ENCODE results near the gene CARMIL1. TPM values are rescaled to one million over a fixed set of nuclear protein-coding genes. Genes with fewer than 3 reads are reported as not detected.
"Not testable (repeated sequence)": the region's sequence is repeated elsewhere in the genome, so short reads cannot be mapped to it uniquely, and the experiment has no call there.

The CARMIL1 gene
- total RNA-seq, 2 donors from 2014 or later: 3.8 to 7.6 TPM

DNA sequence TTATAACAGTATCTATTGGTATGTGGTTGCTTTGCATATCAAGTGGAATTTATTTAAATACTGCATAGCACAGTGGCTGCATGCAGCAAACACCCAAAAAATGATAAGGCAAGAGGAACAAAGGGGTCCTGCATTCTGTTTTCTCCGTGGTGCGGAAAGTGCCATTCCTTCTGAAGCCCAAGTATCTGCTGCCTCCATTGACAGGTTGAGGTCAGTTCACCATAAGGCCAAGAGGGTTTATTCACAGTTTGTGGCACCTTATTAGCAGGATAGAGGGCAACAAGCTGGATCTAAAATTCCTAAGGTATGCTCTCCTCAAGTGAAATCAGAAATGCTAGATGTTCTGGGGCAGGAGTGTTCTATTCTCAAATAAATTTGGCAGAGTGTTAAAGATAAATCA lies 9.3 kb downstream of the CARMIL1 start:
- H3K4me3 Mint-ChIP-seq: no peak overlapping the region
- no peaks in the 10 kb centered on the region for H3K9me3 Mint-ChIP-seq
- no peaks in the 10 kb centered on the region for H3K36me3 Mint-ChIP-seq (ENCODE audit: low read depth)
- no peaks in the 10 kb centered on the region for H3K4me1 Mint-ChIP-seq
- no peaks in the 10 kb centered on the region for H3K27me3 Mint-ChIP-seq
- ATAC-seq (replicated peaks): no peak
- no peak overlapping the region for H3K27ac Mint-ChIP-seq

DNA sequence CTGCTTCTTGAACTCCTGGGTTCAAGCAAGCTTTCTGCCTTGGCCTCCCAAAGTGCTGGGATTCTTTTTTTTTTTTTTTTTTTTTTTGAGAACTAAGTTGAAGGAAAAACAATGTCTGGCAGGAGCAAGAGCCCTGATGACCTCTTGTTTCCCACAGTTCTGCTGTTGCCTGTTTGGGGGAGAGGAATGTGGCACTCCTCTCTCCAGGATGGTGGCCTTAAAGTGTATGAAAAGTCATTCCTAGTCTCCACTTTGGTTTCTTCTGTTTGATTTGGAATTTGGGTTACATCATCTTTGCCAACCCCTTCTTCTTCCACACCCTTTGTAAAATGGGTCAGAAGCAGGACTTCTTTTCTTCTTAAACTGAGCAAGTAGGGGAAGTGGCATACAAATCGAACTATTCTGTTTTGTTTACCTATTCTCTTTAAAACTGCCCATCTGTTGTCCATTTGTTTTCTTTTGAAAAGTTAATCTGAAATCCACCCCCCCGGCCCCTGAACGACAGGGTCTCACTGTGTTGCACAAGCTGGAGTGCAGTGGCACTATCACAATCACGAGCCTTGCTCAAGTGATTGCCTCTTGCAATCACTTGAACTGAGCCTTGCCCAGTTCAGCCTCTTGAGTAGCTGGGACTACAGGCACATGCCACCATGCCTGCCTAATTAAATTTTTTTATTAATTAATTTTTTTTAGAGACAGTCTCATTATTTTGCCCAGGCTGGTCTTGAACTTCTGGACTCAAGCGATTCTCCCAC lies 11.3 kb downstream of the CARMIL1 start:
- Mint-ChIP-seq H3K27me3 (no peaks in the 10 kb centered on the region), H3K36me3 (ENCODE audit: low read depth) (no peaks in the 10 kb centered on the region), H3K27ac (no peak overlapping the region), H3K4me3 (no peak overlapping the region), H3K9me3 (no peaks in the 10 kb centered on the region), H3K4me1 (no peaks in the 10 kb centered on the region)
- ATAC-seq (replicated peaks): no peak

DNA sequence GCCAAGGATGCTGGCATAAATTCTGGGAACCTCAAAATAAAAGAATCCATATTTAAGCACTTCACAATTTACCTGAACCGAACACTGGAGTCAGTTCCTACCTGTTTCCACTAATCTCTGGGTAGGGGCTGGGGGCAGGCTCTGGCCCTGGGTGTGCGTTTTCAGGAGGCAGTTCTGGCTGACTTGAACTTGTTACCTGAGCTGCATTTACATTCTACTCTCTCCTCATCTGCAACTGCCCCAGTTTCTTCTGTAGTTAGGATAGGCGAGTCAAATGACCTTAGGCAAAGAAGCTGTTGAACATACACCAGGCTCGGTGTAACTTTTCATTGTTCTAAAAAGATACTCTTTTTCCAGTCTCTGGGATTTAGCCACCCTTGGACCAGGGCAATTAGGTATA lies 13.2 kb downstream of the CARMIL1 start:
- H3K27me3 Mint-ChIP-seq: no peaks in the 10 kb centered on the region
- no peak for ATAC-seq (replicated peaks)
- H3K9me3 Mint-ChIP-seq: no peaks in the 10 kb centered on the region
- H3K27ac Mint-ChIP-seq: no peak overlapping the region
- no peak overlapping the region for H3K4me3 Mint-ChIP-seq
- no peaks in the 10 kb centered on the region for H3K4me1 Mint-ChIP-seq
- no peaks in the 10 kb centered on the region for H3K36me3 Mint-ChIP-seq (ENCODE audit: low read depth)

DNA sequence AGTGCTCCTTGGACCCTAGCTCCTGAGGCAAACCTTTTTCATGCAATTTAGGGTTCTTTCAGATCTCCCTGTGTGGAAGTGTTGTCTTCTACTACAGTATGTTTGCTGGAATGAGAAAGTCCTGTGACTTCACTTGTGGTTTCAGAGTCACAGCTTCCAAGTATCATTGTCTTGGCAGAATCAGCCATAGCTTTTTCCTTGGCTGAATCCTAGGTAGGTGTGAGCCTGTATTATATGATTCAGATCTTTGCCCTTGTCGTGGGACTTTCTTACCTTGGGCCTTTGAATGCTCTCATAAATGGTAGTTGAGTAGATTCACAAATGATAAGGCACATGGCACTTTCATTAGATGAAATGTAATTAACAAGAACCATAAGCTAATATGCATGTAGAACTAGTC lies 16.5 kb downstream of the CARMIL1 start:
- ATAC-seq (replicated peaks): no peak
- H3K27me3 Mint-ChIP-seq: no peaks in the 10 kb centered on the region
- H3K9me3 Mint-ChIP-seq: no peaks in the 10 kb centered on the region
- H3K36me3 Mint-ChIP-seq (ENCODE audit: low read depth): no peaks in the 10 kb centered on the region
- H3K27ac Mint-ChIP-seq: no peak overlapping the region
- no peaks in the 10 kb centered on the region for H3K4me1 Mint-ChIP-seq
- H3K4me3 Mint-ChIP-seq: no peak overlapping the region

DNA sequence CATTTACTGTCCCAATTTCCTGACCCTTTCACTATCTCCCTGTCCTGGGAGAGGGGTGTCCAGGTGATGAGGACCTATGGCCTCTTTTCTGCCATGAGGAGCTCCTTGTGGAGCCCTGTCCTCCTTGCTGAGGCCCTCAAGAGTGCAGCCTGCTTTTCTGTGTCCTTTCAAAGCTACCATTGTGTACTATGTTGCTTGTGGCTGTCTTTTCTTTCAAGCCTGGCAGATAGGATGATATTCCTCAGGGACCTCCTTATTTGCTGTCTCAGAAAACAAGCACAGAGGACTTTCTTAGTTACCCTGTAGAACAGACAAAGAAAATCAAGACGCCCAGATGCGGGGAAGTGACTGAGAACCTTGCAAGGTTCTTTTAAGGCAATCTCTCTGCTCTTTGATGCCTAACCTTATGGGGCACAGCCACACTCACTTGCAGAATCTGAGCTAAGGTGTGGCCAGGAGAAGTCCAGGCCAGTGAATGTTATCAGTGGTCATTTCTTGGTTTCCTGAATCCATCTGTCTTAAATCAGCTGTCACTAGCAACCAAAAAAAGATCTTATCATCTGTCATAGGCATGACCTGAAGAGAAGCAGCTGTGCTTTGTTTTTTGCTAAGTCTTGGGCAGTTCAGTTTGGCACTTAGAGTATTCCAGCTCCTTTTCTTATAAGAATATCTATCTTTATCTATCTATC lies 17.2 kb downstream of the CARMIL1 start:
- no peaks in the 10 kb centered on the region for H3K9me3 Mint-ChIP-seq
- no peaks in the 10 kb centered on the region for H3K4me1 Mint-ChIP-seq
- H3K27me3 Mint-ChIP-seq: no peaks in the 10 kb centered on the region
- ATAC-seq (replicated peaks): no peak
- H3K27ac Mint-ChIP-seq: no peak overlapping the region
- H3K36me3 Mint-ChIP-seq (ENCODE audit: low read depth): no peaks in the 10 kb centered on the region
- no peak overlapping the region for H3K4me3 Mint-ChIP-seq

DNA sequence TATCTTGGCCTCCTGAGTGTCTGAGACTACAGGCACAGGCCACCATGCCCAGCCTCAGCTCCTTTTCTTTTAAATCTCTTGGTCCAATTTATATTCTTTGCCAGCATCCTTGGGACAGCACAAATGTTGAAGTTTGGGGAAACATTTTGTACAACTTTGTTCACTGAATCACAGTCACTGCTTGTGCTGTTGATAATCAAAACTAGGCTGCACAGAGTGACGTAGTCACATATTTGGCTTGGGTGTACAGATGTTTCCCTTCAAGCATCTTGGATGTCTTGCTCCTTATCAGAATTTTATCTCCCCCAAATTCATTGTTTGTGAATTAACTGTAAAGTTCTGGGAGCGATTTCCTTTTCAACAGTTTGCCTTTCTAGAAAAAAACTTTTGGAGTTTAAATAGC lies 17.9 kb downstream of the CARMIL1 start:
- Mint-ChIP-seq H3K27ac (no peak overlapping the region), H3K4me1 (no peaks in the 10 kb centered on the region), H3K9me3 (no peaks in the 10 kb centered on the region), H3K27me3 (no peaks in the 10 kb centered on the region), H3K36me3 (ENCODE audit: low read depth) (no peaks in the 10 kb centered on the region), H3K4me3 (no peak overlapping the region)
- no peak for ATAC-seq (replicated peaks)

DNA sequence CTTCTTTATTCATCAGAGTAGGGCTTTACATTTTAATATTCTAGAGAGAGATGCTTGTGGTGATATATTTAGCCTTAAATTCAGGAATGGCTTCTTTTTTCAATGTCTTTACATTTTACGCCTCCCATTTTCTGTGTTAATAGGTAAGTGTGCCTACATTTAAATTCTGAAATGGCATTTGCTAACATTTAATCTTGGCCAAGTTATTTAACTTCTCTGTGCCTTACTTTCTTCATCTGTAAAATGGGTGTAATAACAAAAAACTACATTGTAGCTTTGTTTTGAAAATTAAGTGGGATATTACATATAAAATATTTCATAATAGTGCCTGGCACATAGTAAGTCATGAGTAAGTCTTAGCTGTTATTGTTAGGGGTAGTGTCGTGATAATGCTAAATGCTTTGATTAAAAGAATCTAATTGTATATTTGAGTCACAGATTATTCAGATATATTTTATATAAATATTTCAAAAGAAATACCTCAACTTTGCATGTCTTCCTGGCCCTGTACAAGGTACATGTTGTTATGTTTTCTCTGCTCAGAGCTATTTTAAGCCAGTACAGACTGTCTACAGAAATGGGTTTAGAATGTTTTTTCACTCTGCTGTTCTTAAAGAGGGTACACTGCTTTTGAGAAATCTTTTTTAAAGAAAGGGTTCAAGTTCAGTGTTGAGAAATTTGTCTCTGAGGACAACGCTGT lies 18.8 kb downstream of the CARMIL1 start:
- no peaks in the 10 kb centered on the region for H3K4me1 Mint-ChIP-seq
- H3K9me3 Mint-ChIP-seq: no peaks in the 10 kb centered on the region
- H3K27me3 Mint-ChIP-seq: no peaks in the 10 kb centered on the region
- H3K36me3 Mint-ChIP-seq (ENCODE audit: low read depth): no peaks in the 10 kb centered on the region
- H3K27ac Mint-ChIP-seq: no peak overlapping the region
- no peak overlapping the region for H3K4me3 Mint-ChIP-seq
- no peak for ATAC-seq (replicated peaks)

DNA sequence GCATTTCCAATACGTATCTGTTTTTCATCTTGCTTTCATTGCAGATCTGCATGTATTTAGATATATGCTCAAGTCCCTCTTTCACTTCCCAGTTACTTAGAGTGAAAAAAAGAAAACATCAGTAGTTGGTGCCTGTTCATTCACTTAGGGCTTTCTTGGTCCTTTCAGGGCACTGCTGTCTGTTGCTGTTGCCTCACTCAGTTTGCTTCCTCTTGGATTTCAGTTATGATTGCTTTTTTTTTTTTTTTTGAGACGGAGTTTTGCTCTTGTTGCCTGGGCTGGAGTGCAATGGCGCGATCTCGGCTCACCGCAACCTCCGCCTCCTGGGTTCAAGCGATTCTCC lies 19.3 kb downstream of the CARMIL1 start:
- not testable (repeated sequence) for H3K4me1 Mint-ChIP-seq; H3K36me3 Mint-ChIP-seq (ENCODE audit: low read depth); H3K9me3 Mint-ChIP-seq; H3K27ac Mint-ChIP-seq; ATAC-seq (replicated peaks); H3K4me3 Mint-ChIP-seq; H3K27me3 Mint-ChIP-seq

DNA sequence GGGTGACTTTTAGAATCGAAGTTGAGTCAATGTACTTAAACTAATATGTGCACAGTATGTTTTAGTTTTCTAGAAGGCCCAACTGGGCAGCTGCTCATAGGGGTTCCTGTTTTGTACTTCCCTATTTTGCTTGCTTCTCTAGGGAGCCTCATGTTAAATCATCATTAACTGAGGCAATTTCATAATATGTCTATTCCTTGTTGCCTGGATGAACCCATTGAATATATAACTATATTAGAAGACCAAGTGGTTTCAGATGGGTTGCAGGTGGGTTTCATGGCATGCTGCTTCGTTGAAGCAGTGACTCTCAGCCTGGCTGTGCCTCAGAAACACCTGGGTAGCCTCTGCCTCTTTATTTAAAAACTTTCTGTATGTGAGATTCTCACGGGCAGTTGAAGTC lies 22.2 kb downstream of the CARMIL1 start:
- Mint-ChIP-seq H3K27me3 (no peaks in the 10 kb centered on the region), H3K27ac (no peak overlapping the region), H3K4me3 (no peak overlapping the region), H3K36me3 (ENCODE audit: low read depth) (no peaks in the 10 kb centered on the region), H3K9me3 (no peaks in the 10 kb centered on the region), H3K4me1 (no peaks in the 10 kb centered on the region)
- no peak for ATAC-seq (replicated peaks)

DNA sequence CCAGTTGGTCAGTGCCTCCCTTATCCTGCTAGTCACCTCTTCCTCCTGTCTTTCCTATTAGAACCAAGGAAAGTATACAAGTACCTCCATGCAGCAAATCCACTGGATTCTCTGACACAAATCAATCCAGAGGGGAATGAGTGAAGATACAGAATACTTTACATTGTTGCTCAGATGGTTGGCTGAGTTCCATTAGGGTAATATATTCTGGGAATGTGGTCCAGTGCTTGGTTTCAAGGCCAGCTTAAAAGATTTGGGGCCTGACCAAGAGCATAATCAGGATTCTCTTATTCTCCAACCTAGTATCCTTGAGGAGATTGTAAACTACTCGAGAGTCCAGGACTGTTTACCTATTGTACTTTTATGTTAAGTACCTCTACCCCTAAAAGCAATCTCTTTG lies 23.0 kb downstream of the CARMIL1 start:
- no peak overlapping the region for H3K4me3 Mint-ChIP-seq
- no peaks in the 10 kb centered on the region for H3K36me3 Mint-ChIP-seq (ENCODE audit: low read depth)
- ATAC-seq (replicated peaks): no peak
- H3K4me1 Mint-ChIP-seq: no peaks in the 10 kb centered on the region
- no peaks in the 10 kb centered on the region for H3K9me3 Mint-ChIP-seq
- no peak overlapping the region for H3K27ac Mint-ChIP-seq
- no peaks in the 10 kb centered on the region for H3K27me3 Mint-ChIP-seq

DNA sequence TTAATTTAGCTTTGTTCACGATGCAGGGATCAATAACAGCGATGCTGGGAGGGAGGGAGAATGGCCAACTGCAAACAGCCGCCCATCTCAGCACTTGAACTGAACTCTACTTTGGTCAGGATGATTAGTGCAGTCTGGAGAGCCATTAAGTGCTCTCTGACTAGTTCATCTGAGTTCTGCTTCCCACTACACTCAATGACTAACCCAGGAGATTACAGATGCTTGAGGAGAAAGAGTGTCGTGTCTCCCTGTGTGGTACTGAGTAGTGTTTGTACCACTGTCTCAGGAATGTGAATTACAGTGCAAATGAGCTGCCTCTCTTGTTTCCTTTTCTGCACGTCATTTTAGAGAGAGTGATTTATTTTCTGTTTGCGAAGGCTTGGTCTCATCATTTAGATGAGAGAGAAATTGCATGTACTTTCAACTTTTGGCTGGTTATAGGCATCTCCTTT lies 23.5 kb downstream of the CARMIL1 start:
- ATAC-seq (replicated peaks): no peak
- Mint-ChIP-seq H3K36me3 (ENCODE audit: low read depth) (no peaks in the 10 kb centered on the region), H3K9me3 (no peaks in the 10 kb centered on the region), H3K27ac (no peak overlapping the region), H3K27me3 (no peaks in the 10 kb centered on the region), H3K4me1 (no peaks in the 10 kb centered on the region), H3K4me3 (no peak overlapping the region)

DNA sequence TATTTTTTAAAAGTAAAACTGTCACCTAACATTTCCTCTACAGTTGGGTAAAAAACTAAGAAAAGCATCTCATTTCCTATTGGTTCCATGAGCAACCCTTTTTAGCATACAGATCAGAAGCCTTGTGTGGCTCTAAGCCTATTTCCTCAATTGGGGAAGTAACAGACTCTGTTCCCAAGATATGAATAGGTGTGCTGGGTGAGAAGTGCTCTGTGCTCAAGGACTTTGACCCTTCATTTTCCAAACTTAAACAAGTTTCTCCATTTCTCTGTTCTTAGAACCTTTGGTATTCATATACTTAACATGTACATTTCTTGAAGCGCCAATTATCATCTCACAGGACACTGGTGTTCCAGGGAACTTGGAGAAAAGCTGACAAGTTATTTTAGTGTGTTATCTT lies 24.1 kb downstream of the CARMIL1 start:
- no peak for ATAC-seq (replicated peaks)
- H3K4me3 Mint-ChIP-seq: no peak overlapping the region
- no peaks in the 10 kb centered on the region for H3K36me3 Mint-ChIP-seq (ENCODE audit: low read depth)
- no peak overlapping the region for H3K27ac Mint-ChIP-seq
- no peaks in the 10 kb centered on the region for H3K9me3 Mint-ChIP-seq
- H3K27me3 Mint-ChIP-seq: no peaks in the 10 kb centered on the region
- H3K4me1 Mint-ChIP-seq: no peaks in the 10 kb centered on the region

DNA sequence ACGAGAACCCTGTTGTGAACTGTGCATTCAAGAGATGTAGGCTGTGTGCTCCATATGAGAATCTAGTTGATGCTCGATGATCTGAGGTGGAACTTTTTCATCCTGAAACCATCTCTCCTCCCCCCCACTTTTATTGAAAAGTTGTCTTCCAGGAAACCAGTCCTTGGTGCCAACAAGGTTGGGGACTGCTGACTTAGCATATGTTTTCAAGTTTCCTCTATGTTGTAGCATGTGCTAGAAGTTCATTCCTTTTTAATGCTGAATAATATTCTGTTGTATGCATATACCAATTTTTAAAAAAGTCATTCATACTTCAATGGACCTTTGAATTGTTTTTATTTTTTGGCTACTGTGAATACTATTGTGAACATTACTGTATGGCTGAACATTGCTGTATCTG lies 27.2 kb downstream of the CARMIL1 start:
- H3K27ac Mint-ChIP-seq: no peak overlapping the region
- no peaks in the 10 kb centered on the region for H3K27me3 Mint-ChIP-seq
- H3K4me3 Mint-ChIP-seq: no peak overlapping the region
- H3K4me1 Mint-ChIP-seq: no peaks in the 10 kb centered on the region
- H3K36me3 Mint-ChIP-seq (ENCODE audit: low read depth): no peaks in the 10 kb centered on the region
- no peaks in the 10 kb centered on the region for H3K9me3 Mint-ChIP-seq
- no peak for ATAC-seq (replicated peaks)

DNA sequence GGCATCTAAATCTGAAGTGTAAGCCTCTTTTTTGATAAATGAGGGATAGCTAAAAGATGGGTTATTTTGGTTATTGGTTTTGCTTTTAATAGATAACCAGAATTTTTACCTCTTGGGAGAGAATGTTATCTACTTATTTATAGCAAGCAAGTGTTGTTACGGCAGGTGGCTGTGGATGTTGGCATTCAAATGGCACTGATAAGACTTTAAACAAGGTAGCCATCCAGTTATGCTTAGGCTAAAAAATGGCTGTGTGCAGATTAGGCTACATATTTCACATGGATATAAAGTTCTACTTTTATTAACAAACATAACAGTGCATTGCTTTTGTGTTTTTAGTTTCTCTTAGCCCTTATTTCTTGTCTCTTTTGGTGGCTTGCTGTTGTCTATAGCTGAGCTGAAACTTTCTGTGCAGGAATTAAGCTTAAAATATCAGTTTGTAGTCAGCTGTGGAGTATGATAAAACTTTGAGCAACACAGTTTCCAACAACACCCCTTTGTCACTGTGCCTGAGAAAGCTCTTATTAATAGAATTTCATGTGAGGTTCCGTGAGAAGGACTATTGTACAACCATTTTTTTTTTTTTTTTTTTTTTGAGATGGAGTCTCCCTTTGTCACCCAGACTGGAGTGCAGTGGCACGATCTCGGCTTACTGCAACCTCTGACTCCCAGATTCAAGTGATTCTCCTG lies 28.8 kb downstream of the CARMIL1 start:
- Mint-ChIP-seq H3K27me3 (no peaks in the 10 kb centered on the region), H3K9me3 (no peaks in the 10 kb centered on the region), H3K4me3 (no peak overlapping the region), H3K27ac (no peak overlapping the region), H3K36me3 (ENCODE audit: low read depth) (no peaks in the 10 kb centered on the region), H3K4me1 (no peaks in the 10 kb centered on the region)
- no peak for ATAC-seq (replicated peaks)

DNA sequence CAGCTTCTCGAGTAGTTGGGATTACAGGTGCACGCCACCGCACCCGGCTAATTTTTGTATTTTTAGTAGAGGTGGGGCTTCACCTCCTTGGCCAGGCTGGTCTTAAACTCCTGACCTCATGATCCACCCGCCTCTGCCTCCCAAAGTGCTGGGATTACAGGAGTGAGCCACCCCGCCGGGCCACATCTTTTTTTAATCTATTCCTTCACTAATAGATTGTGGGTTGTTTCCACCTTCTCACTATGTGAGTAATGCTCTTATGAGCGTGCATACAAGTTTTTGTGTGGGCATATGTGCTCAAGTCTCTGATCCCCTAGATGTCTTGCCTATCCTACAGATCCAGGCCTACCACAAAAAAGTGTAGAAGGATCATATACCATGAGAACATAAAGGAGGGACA lies 30.7 kb downstream of the CARMIL1 start:
- no peaks in the 10 kb centered on the region for H3K27me3 Mint-ChIP-seq
- H3K36me3 Mint-ChIP-seq (ENCODE audit: low read depth): no peaks in the 10 kb centered on the region
- ATAC-seq (replicated peaks): no peak
- H3K4me3 Mint-ChIP-seq: no peak overlapping the region
- no peaks in the 10 kb centered on the region for H3K9me3 Mint-ChIP-seq
- H3K4me1 Mint-ChIP-seq: no peaks in the 10 kb centered on the region
- H3K27ac Mint-ChIP-seq: no peak overlapping the region

Data from activated T-helper 17 cell treated with anti-CD3 and anti-CD28 coated beads, Interleukin-2, amount 50 U/mL, for 72 hours (primary cell).